Ovary (tissue), 9 donors: ENCODE data around the gene SLC12A1. TPM values are rescaled to one million over a fixed set of nuclear protein-coding genes. Genes with fewer than 3 reads are reported as not detected.

ENCODE experiments used
- DNase-seq, 5 donors: peaks; one replicate each; pipeline ENCODE4 v3.0.0-alpha.2; 2019 to 2020
- H3K27ac ChIP-seq, 2 donors: fragments of 200-600 bp; one replicate each; pipeline versions ENCODE4 v1.5.1 to v1.8.0; 2019 to 2022
- H3K27me3 ChIP-seq: fragments of 200-600 bp; one replicate; pipeline ENCODE4 v1.8.0; 2022
- H3K36me3 ChIP-seq: fragments of 200-600 bp; sonication (generic); one replicate; pipeline ENCODE4 v1.5.1; 2019
- H3K4me1 ChIP-seq: one replicate; pipeline ENCODE4 v1.8.1; 2013; ENCODE audit warnings: mild to moderate bottlenecking, moderate library complexity; ENCODE audit not compliant: insufficient read depth
- H3K4me3 ChIP-seq: fragments of 200-600 bp; sonication (generic); one replicate; pipeline ENCODE4 v1.5.1; 2017
- H3K9me3 ChIP-seq, 2 donors: fragments of 200-600 bp in 1 of 2; sonication (generic) in 1 of 2; one replicate each; pipeline versions ENCODE4 v1.5.1 to v1.8.1; 2013 to 2019; ENCODE audit warnings: mild to moderate bottlenecking in 1 of 2, moderate library complexity in 1 of 2
- EP300 ChIP-seq: sonication (generic); formaldehyde crosslinking; IDR thresholded peaks from one replicate; pipeline ENCODE4 v1.6.1; 2017; ENCODE audit warnings: antibody characterized with exemption
- POLR2A ChIP-seq: fragments of 450-650 bp; IDR thresholded peaks from one replicate; pipeline ENCODE4 v1.6.1; 2017; ENCODE audit warnings: antibody characterized with exemption, mild to moderate bottlenecking, moderate library complexity
- WGBS, 3 donors: extraction: QIAGEN DNeasy Blood & Tissue Kit in 1 of 3; methylation state at CpG; one replicate each; pipeline versions ENCODE4 v1.1.5 to v1.1.7; 2013 to 2017; 5-methylcytosine and 5-hydroxymethylcytosine counted together
- intact Hi-C, 4 donors: fragments of 100-400 bp; cut with DNase I; formaldehyde crosslinking; loops; one replicate each; pipeline versions ENCODE4 v1.11.0 to v1.15.1; 2022 to 2023
- polyA plus RNA-seq, 2 donors: library from polyadenylated mRNA; stranded (reverse); fragments of 200-250 nt in 1 of 2; fragments of 350-450 nt in 1 of 2; fragmentation: Illumina TruSeq in 1 of 2; extraction: RNeasy Lipid Tissue Mini Kit (QIAGEN cat#74804) in 1 of 2; gene quantifications; one replicate each; pipeline ENCODE4 v1.2.3, GENCODE V29; 2013 to 2014
- total RNA-seq, 7 donors: library from RNA; depleted of rRNA in 2 of 7; stranded (reverse); fragments of >200 nt in 2 of 7; fragmentation: NEBNext Ultra II Directional in 3 of 7; extraction: Animal tissue kit (Norgen Biotek cat#: 25700) in 3 of 7; gene quantifications; one replicate each; pipeline versions ENCODE4 v1.1.0 to v1.2.4, GENCODE V29; 2016 to 2023
- TF ChIP-seq, protein P1 (sequence below), 3 donors: fragments of 450-650 bp in 2 of 3; fragments of 200-600 bp in 1 of 3; IDR thresholded peaks; one replicate each; pipeline versions ENCODE4 v1.5.1 to v1.8.0; 2016 to 2022; ENCODE audit warnings: antibody characterized with exemption in 3 of 3, mild to moderate bottlenecking in 1 of 3
- donor health status: DM: no; HTN: no; CAD: no; lungs with moderate emphysema.
- donor health status: DM: no; HTN: no; CAD: no.
- donor health status: Bipolar disorder and iron deficiency.
- donor health status: DM: yes; HTN: yes; CAD: no.
- donor health status: DM: no; HTN: no; CAD: no.
- donor health status: DM: yes; HTN: yes; CAD: no.

The SLC12A1 gene
- total and polyA plus RNA-seq, 9 donors = not detected

DNA sequence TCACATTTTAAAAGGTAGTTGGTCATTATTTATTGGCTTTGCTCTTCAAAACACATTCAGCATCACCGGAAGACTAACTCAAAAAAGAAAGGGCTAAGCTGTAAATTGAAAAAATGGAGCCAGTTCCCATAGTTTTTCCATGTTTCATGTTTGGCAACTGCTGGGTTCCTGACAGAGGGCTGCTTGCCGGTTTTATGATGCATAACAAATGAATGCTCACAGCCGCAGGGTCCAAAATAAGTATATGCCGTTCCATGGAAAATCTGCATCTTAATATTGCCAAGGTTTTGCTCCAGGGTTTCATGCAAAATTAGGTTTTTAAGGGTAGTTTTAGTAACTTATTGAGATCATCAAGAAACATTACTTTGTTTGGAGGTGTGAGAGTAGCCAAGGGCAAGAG, 15.8 kb downstream of the SLC12A1 start:
- no peak for DNase-seq
- H3K27ac ChIP-seq = no peak overlapping the region
- intact Hi-C loops = no loop called here
- no peaks in the 10 kb centered on the region for H3K36me3 ChIP-seq
- no peaks in the 10 kb centered on the region for H3K27me3 ChIP-seq
- no peaks in the 10 kb centered on the region for H3K4me1 ChIP-seq
- no peaks in the 10 kb centered on the region for H3K9me3 ChIP-seq
- 68 to 82% (median 78%) methylated on average over 4 of the region's 4 CpGs for WGBS, 3 donors
- no peak for TF ChIP-seq POLR2A
- TF ChIP-seq, protein P1, sequence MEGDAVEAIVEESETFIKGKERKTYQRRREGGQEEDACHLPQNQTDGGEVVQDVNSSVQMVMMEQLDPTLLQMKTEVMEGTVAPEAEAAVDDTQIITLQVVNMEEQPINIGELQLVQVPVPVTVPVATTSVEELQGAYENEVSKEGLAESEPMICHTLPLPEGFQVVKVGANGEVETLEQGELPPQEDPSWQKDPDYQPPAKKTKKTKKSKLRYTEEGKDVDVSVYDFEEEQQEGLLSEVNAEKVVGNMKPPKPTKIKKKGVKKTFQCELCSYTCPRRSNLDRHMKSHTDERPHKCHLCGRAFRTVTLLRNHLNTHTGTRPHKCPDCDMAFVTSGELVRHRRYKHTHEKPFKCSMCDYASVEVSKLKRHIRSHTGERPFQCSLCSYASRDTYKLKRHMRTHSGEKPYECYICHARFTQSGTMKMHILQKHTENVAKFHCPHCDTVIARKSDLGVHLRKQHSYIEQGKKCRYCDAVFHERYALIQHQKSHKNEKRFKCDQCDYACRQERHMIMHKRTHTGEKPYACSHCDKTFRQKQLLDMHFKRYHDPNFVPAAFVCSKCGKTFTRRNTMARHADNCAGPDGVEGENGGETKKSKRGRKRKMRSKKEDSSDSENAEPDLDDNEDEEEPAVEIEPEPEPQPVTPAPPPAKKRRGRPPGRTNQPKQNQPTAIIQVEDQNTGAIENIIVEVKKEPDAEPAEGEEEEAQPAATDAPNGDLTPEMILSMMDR (IDR thresholded peaks at IDR 0.05) = no peak
- no peak for TF ChIP-seq EP300
- H3K4me3 ChIP-seq = no peak overlapping the region

GRCh38 chr15:48222627-48223026, 16.5 kb downstream of the SLC12A1 start:
- no peak overlapping the region for H3K4me3 ChIP-seq
- no peak for DNase-seq
- H3K27ac ChIP-seq = no peak overlapping the region
- H3K9me3 ChIP-seq = no peaks in the 10 kb centered on the region
- TF ChIP-seq, protein P1 (IDR thresholded peaks at IDR 0.05) = no peak
- TF ChIP-seq EP300 (no peak), POLR2A (no peak)
- intact Hi-C loops = no loop called here
- 35% methylated on average over 1 of the region's 1 CpG for WGBS, 3 donors
- no peaks in the 10 kb centered on the region for H3K36me3 ChIP-seq
- no peaks in the 10 kb centered on the region for H3K27me3 ChIP-seq
- H3K4me1 ChIP-seq = no peaks in the 10 kb centered on the region

GRCh38 chr15:48225771-48226170, 19.7 kb downstream of the SLC12A1 start:
- Histone ChIP-seq H3K4me3 (no peak overlapping the region), H3K27me3 (no peaks in the 10 kb centered on the region), H3K36me3 (no peaks in the 10 kb centered on the region), H3K9me3 (no peaks in the 10 kb centered on the region), H3K27ac (no peak overlapping the region), H3K4me1 (no peaks in the 10 kb centered on the region)
- no peak for TF ChIP-seq POLR2A
- TF ChIP-seq, protein P1 (IDR thresholded peaks at IDR 0.05) = no peak
- intact Hi-C loops = no loop called here
- WGBS, 3 donors = 35 to 54% (median 47%) methylated on average over 3 of the region's 3 CpGs
- no peak for DNase-seq

GRCh38 chr15:48230498-48230897, 24.4 kb downstream of the SLC12A1 start:
- H3K9me3 ChIP-seq = no peaks in the 10 kb centered on the region
- H3K36me3 ChIP-seq = no peaks in the 10 kb centered on the region
- WGBS, 3 donors = 77 to 85% (median 85%) methylated on average over 5 of the region's 5 CpGs
- H3K4me1 ChIP-seq = no peaks in the 10 kb centered on the region
- intact Hi-C loops = no loop called here
- no peaks in the 10 kb centered on the region for H3K27me3 ChIP-seq
- no peak overlapping the region for H3K27ac ChIP-seq
- TF ChIP-seq, protein P1 (IDR thresholded peaks at IDR 0.05) = no peak
- TF ChIP-seq EP300 = no peak
- TF ChIP-seq POLR2A = no peak
- H3K4me3 ChIP-seq = no peak overlapping the region
- DNase-seq = no peak

DNA sequence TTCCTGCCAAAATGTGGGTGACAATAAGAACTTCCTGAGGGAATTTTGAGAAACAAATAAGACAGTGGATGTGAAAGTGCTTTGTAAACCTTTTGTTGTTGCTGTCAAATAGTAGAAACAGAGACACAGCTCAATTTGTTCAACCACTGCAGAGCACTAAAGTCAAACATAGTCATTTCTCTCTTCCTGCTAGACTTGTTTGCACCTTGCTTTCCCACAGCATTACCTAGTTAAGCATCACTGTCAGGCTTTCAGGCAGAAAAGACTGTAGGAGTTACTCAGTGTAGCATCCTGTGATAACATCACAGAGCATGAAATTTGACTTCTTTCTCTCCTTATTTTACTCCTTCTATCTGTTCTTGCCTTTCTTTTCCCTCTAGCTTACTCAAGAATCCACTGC, 27.1 kb downstream of the SLC12A1 start:
- Histone ChIP-seq H3K4me3 (no peak overlapping the region), H3K9me3 (no peaks in the 10 kb centered on the region)
- TF ChIP-seq EP300 = no peak
- TF ChIP-seq POLR2A = no peak
- TF ChIP-seq, protein P1 (IDR thresholded peaks at IDR 0.05) = no peak

More for the DNA sequence above, 27.1 kb downstream of the SLC12A1 start:
- H3K27me3 ChIP-seq = no peaks in the 10 kb centered on the region
- no peak overlapping the region for H3K27ac ChIP-seq
- no peaks in the 10 kb centered on the region for H3K36me3 ChIP-seq
- H3K4me1 ChIP-seq = no peaks in the 10 kb centered on the region
- intact Hi-C loops = no loop called here
- no peak for DNase-seq
